PC-3 (cell line): Measurements from ENCODE around the gene ISYNA1. TPM values are rescaled to one million over a fixed set of nuclear protein-coding genes. Genes with fewer than 3 reads are reported as not detected.

Experiments
- ATAC-seq: fragments of 200-7000 bp; cut with Tn5 transposase; 2 replicates; pipeline ENCODE4 v1.9.1; 2020; ENCODE audit warnings: mild to moderate bottlenecking, moderate library complexity
- BruUV-seq: library from RNA; stranded (reverse); fragments of 400-500 nt; replicated peaks from 2 replicates; lab custom pipeline; 2021; lab: Mats Ljungman, UMichigan
- CTCF ChIA-PET: fragments of 300-600 bp; sonication (Branson Sonifier 250); formaldehyde crosslinking; loops from one replicate; lab custom pipeline; 2022; ENCODE audit warnings: antibody characterized with exemption; lab: Charles Lee
- POLR2A ChIA-PET: fragments of 300-600 bp; sonication (Branson Sonifier 250); formaldehyde crosslinking; loops from one replicate; lab custom pipeline; 2022; ENCODE audit warnings: antibody characterized with exemption; ENCODE audit not compliant: unreplicated experiment; lab: Charles Lee
- DNase-seq: peaks from one replicate; pipeline ENCODE4 v3.0.0-alpha.2; 2015
- H2AFZ ChIP-seq: fragments of 300-600 bp; sonication (generic); 2 replicates; pipeline ENCODE4 v1.6.0; 2016; ENCODE audit warnings: antibody characterized with exemption, low read length
- H3F3A ChIP-seq: fragments of 300-600 bp; sonication (generic); one replicate; pipeline ENCODE4 v1.6.0; 2017; ENCODE audit warnings: antibody characterized with exemption, low read length, control low read depth, mild to moderate bottlenecking; ENCODE audit not compliant: unreplicated experiment
- H3K27ac ChIP-seq: fragments of 300-600 bp; sonication (generic); 2 replicates; pipeline ENCODE4 v1.5.1; 2016; ENCODE audit warnings: mild to moderate bottlenecking, low read length
- H3K27me3 ChIP-seq: fragments of 300-600 bp; sonication (generic); 2 replicates; pipeline ENCODE4 v1.6.1; 2016; ENCODE audit warnings: low read length, mixed read lengths
- H3K36me3 ChIP-seq: fragments of 300-600 bp; sonication (generic); 2 replicates; pipeline ENCODE4 v1.6.1; 2016; ENCODE audit warnings: low read depth, mixed run types, low read length, mixed read lengths
- H3K4me1 ChIP-seq: fragments of 300-600 bp; sonication (generic); 2 replicates; pipeline ENCODE4 v1.5.1; 2016; ENCODE audit warnings: low read length; ENCODE audit not compliant: insufficient read depth
- H3K4me2 ChIP-seq: fragments of 300-600 bp; sonication (generic); 2 replicates; pipeline ENCODE4 v1.6.0; 2016; ENCODE audit warnings: low read length
- H3K4me3 ChIP-seq: fragments of 300-600 bp; sonication (generic); 2 replicates; pipeline ENCODE4 v1.5.1; 2016; ENCODE audit warnings: mild to moderate bottlenecking, low read length, mixed read lengths
- H3K79me2 ChIP-seq: fragments of 300-600 bp; sonication (generic); 2 replicates; pipeline ENCODE4 v1.6.1; 2017; ENCODE audit warnings: low read length, mixed read lengths
- H3K9ac ChIP-seq: fragments of 300-600 bp; sonication (generic); 2 replicates; pipeline ENCODE4 v1.6.0; 2016; ENCODE audit warnings: mild to moderate bottlenecking, low read length
- H3K9me2 ChIP-seq: fragments of 300-600 bp; sonication (generic); replicated peaks from 2 replicates; pipeline ENCODE4 v1.6.1; 2016; ENCODE audit warnings: mixed run types, low read length, mixed read lengths
- H3K9me3 ChIP-seq: fragments of 300-600 bp; sonication (generic); 2 replicates; pipeline ENCODE4 v1.6.1; 2016; ENCODE audit warnings: low read length, mixed read lengths
- H4K20me1 ChIP-seq: fragments of 300-600 bp; sonication (generic); 2 replicates; pipeline ENCODE4 v1.6.1; 2016; ENCODE audit warnings: low read length, mixed read lengths
- EZH2 ChIP-seq: fragments of 300-600 bp; sonication (generic); IDR thresholded peaks from one replicate; pipeline ENCODE4 v1.6.1; 2017; ENCODE audit warnings: antibody characterized with exemption, mild to moderate bottlenecking, low read length; ENCODE audit not compliant: unreplicated experiment
- EZH2phosphoT487 ChIP-seq: fragments of 300-600 bp; sonication (generic); IDR thresholded peaks from 2 replicates; pipeline ENCODE4 v1.6.1; 2018; ENCODE audit warnings: mild to moderate bottlenecking, antibody characterized with exemption, low read length, borderline replicate concordance
- intact Hi-C: fragments of 100-400 bp; cut with micrococcal nuclease; formaldehyde crosslinking; loops from 2 replicates; pipeline ENCODE4 v1.9.0; 2023
- total RNA-seq: library from RNA; depleted of rRNA; stranded (reverse); fragments of >200 nt; gene quantifications from 2 replicates; pipeline ENCODE4 v1.2.3, GENCODE V29; 2014
- TF ChIP-seq, protein P1 (sequence below): fragments of 300-600 bp; sonication (generic); conservative IDR thresholded peaks from 2 replicates; pipeline ENCODE4 v1.5.1; 2017; ENCODE audit warnings: antibody characterized with exemption, low read depth, mild to moderate bottlenecking, low read length

The ISYNA1 gene
- total RNA-seq, 1 experiment from 2014 or later: 19.4 TPM

DNA sequence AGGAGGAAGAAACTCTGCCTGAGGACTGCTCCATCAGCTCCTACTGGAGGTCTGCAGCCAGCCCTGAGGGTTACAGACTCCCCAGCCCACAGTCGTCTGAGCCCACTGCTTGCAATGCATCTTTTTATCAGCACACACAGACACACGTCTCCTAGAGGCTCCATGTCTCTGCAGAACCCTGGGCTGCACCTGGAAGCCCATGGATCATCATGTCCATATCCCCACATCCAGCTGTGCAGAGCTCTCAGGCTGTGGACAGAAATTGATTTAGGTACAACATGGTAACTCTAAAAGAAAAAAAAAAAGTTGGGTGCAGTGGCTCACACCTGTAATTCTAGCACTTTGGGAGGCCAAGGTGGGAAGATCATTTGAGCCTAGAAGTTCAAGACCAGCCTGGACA lies 32.9 kb upstream of the ISYNA1 start:
- no peak overlapping the region for H2AFZ ChIP-seq
- peaks cover 39% of the 10 kb centered on the region for H3K79me2 ChIP-seq
- intact Hi-C loops: no loop called here
- H3K4me3 ChIP-seq: no peak overlapping the region
- POLR2A ChIA-PET: no interaction called here
- CTCF ChIA-PET: interaction anchor here (1.0 kb wide), 1 partner anchor 56 kb away, joined by 3 read pairs; no protein-coding TSS in a partner anchor
- H3K9me3 ChIP-seq: no peaks in the 10 kb centered on the region
- DNase-seq: no peak
- TF ChIP-seq EZH2phosphoT487 (no peak), EZH2 (no peak)
- TF ChIP-seq, protein P1, sequence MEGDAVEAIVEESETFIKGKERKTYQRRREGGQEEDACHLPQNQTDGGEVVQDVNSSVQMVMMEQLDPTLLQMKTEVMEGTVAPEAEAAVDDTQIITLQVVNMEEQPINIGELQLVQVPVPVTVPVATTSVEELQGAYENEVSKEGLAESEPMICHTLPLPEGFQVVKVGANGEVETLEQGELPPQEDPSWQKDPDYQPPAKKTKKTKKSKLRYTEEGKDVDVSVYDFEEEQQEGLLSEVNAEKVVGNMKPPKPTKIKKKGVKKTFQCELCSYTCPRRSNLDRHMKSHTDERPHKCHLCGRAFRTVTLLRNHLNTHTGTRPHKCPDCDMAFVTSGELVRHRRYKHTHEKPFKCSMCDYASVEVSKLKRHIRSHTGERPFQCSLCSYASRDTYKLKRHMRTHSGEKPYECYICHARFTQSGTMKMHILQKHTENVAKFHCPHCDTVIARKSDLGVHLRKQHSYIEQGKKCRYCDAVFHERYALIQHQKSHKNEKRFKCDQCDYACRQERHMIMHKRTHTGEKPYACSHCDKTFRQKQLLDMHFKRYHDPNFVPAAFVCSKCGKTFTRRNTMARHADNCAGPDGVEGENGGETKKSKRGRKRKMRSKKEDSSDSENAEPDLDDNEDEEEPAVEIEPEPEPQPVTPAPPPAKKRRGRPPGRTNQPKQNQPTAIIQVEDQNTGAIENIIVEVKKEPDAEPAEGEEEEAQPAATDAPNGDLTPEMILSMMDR: no peak
- no peaks in the 10 kb centered on the region for H3K27me3 ChIP-seq
- no peak overlapping the region for H3K9ac ChIP-seq
- H3K9me2 ChIP-seq: no peaks in the 10 kb centered on the region
- no TSS peak for BruUV-seq
- H3K4me1 ChIP-seq: peaks cover 9% of the 10 kb centered on the region
- no peak overlapping the region for H3K27ac ChIP-seq
- H3F3A ChIP-seq: no peaks in the 10 kb centered on the region
- H3K4me2 ChIP-seq: no peak overlapping the region
- no peak for ATAC-seq
- peaks cover 12% of the 10 kb centered on the region; the same call in 1 of the 2 replicates for H4K20me1 ChIP-seq
- no peaks in the 10 kb centered on the region for H3K36me3 ChIP-seq

DNA sequence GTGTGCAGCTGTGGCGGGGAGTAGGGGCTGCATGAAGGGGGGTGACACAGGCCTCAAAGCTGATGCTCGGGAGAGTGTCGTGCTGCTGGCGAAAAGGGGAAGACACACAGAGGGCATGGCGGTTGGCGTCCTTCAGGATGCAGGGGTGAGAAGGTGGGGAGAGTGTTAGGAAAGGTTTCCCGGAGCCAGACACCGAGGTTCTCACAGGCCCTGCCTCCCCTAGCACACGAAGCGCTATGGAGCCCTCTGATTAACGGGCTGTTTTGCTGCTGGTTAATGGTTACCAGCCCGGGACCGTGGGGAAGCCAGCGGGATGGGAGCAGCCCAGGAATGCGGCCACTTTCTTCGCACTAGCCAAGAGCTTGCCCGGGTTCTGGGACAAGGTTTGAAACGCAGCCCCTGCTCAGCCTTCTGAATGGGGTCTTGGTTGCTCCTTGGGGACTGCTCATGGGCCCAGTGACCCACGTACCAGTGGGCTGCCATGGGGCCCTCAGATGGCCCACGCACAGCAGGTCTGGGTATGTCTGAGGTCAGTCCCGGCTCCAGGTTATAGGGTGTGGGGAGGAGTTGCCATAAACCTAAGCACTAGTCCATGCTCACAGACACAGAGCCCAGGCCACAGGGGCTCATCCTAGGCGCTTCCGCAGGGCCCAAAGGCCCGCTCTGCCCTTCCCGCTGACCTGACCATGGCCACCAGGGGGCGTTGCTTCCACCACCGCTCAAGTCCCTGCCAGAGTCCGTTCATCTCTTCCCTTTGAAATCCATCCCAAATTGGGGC lies 31.3 kb upstream of the ISYNA1 start:
- CTCF ChIA-PET: interaction anchor here (0.6 kb wide), 1 partner anchor 18 kb away, joined by 3 read pairs; no protein-coding TSS in a partner anchor
- ATAC-seq (peak; percentile 39), DNase-seq (peak; percentile 56)
- no peak overlapping the region for H3K27ac ChIP-seq
- peaks cover 4% of the 10 kb centered on the region; the same call in 1 of the 2 replicates for H4K20me1 ChIP-seq
- H3K4me1 ChIP-seq: peaks cover 20% of the 10 kb centered on the region
- POLR2A ChIA-PET: interaction anchor here (0.6 kb wide), 2 partner anchors 51 to 631 kb away, joined by 3 read pairs; no protein-coding TSS in a partner anchor
- no peaks in the 10 kb centered on the region for H3K9me3 ChIP-seq
- H3K36me3 ChIP-seq: no peaks in the 10 kb centered on the region
- H3K27me3 ChIP-seq: no peaks in the 10 kb centered on the region
- H2AFZ ChIP-seq: no peak overlapping the region
- H3K9me2 ChIP-seq: no peaks in the 10 kb centered on the region
- intact Hi-C loops: no loop called here
- no peak overlapping the region for H3K4me3 ChIP-seq
- peaks cover 24% of the 10 kb centered on the region for H3K79me2 ChIP-seq
- H3F3A ChIP-seq: no peaks in the 10 kb centered on the region
- BruUV-seq: no TSS peak
- H3K9ac ChIP-seq: no peak overlapping the region
- TF ChIP-seq EZH2 (no peak), EZH2phosphoT487 (no peak)
- TF ChIP-seq, protein P1: peak; percentile 87
- H3K4me2 ChIP-seq: no peak overlapping the region
